Sigmoid colon (tissue), 4 donors: ENCODE data around the gene HS3ST6.

Source experiments
- EP300 ChIP-seq, 4 donors: sonication (generic); formaldehyde crosslinking; IDR thresholded peaks; one replicate each; pipeline ENCODE4 v1.6.1; 2017; ENCODE audit warnings: antibody characterized with exemption in 4 of 4
- POLR2A ChIP-seq, 2 donors: fragments of 450-650 bp; IDR thresholded peaks; one replicate each; pipeline ENCODE4 v1.6.1; 2016; ENCODE audit warnings: antibody characterized with exemption in 2 of 2, mild to moderate bottlenecking in 2 of 2, moderate library complexity in 2 of 2
- POLR2AphosphoS5 ChIP-seq, 4 donors: sonication (generic); formaldehyde crosslinking; IDR thresholded peaks; one replicate each; pipeline ENCODE4 v1.6.1; 2017; ENCODE audit warnings: antibody characterized with exemption in 4 of 4
- TF ChIP-seq, protein P1 (sequence below), 4 experiments: fragments of 450-650 bp in 3 of 4; fragments of 200-600 bp in 1 of 4; IDR thresholded peaks; one replicate each; pipeline ENCODE4 v1.5.1; 2016 to 2019; ENCODE audit warnings: antibody characterized with exemption in 4 of 4, mild to moderate bottlenecking in 3 of 4, moderate library complexity in 2 of 4

DNA sequence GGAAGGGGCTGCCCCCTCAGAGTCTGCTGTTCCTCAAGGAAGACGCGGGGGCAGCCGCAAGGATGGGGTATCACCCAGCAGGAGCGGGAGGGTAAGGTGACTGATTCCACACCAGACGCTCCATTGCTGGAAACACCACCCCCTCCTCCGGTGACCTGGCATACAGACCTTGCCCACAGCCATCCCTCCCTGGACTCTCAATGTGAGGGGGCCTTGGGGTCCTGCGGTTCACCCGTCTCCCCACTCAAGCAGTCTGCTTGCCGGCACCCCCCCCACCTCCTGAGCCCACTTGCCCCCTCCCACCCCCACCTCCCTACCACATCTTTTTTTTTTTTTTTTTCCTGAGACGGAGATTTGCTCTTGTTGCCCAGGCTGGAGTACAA is 12.1 kb upstream of the HS3ST6 start:
- TF ChIP-seq, protein P1, sequence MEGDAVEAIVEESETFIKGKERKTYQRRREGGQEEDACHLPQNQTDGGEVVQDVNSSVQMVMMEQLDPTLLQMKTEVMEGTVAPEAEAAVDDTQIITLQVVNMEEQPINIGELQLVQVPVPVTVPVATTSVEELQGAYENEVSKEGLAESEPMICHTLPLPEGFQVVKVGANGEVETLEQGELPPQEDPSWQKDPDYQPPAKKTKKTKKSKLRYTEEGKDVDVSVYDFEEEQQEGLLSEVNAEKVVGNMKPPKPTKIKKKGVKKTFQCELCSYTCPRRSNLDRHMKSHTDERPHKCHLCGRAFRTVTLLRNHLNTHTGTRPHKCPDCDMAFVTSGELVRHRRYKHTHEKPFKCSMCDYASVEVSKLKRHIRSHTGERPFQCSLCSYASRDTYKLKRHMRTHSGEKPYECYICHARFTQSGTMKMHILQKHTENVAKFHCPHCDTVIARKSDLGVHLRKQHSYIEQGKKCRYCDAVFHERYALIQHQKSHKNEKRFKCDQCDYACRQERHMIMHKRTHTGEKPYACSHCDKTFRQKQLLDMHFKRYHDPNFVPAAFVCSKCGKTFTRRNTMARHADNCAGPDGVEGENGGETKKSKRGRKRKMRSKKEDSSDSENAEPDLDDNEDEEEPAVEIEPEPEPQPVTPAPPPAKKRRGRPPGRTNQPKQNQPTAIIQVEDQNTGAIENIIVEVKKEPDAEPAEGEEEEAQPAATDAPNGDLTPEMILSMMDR (IDR thresholded peaks at IDR 0.05), result no peak
- TF ChIP-seq EP300 (IDR thresholded peaks at IDR 0.05) (no peak), POLR2AphosphoS5 (IDR thresholded peaks at IDR 0.05) (no peak), POLR2A (IDR thresholded peaks at IDR 0.05) (no peak)
